Measurements from ENCODE around the gene RAB4A. TPM values are rescaled to one million over a fixed set of nuclear protein-coding genes. Genes with fewer than 3 reads are reported as not detected.

RAB4A gene
- total and polyA plus RNA-seq, 2 of the 8 experiments (the other 6 are each of a cell fraction or from before 2014, with no cell fraction given): 13.3 to 68.8 TPM

DNA sequence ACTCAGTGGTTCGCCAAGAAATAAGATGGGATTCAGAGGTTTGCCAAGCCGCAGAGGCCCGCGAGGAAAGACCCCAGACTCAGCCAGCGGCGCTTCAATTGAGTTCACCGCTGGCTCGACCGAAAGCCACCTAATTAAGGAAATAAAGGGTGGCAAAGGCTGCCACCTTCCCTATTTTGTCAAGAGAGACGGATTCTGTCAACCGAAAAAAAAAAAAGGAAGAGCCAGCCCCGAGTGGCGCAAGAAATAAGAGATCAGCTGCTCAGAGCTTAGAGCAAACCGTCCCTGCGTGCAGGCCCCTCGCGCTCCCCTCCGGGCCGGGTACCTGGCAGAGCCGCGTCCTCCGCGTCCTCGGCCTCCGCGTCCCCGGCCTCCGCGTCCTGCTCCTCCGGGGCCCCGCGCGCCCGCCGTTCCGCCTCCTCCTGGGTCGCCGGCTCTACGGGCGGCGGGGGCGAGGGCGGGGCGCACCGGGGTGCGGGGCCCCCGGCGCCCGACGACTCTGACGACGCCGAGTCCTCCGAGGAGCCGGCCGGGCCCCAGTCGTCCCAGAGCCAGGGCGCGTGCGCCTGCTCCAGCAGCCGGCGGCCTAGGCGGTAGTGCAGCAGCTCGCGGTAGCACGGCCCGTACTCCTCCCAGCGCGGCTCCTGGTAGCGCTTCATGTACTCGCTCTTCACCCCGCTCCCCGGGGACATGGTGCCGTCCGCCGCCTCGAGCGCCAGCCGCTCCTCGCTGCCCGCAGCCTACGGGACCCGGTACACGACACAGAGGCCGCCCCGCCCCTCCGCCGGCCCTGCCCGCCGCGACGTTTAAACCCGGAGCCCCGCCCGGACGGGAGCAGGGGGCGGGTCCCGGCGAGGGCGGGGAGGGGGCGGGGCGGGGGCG lies 71.1 kb downstream of the RAB4A start (continued):
- TF ChIP-seq EGR1 (IDR thresholded peaks at IDR 0.05; ENCODE audit: borderline replicate concordance, low read depth, low read length) (no peak), POLR2AphosphoS5 (IDR thresholded peaks at IDR 0.05; ENCODE audit: low read depth, low read length) (no peak), CTBP2 (IDR thresholded peaks at IDR 0.05; ENCODE audit: borderline replicate concordance, insufficient read depth, insufficient read length, low read length) (no peak), RFX5 (IDR thresholded peaks at IDR 0.05; ENCODE audit: borderline replicate concordance, low read depth, low read length) (no peak), TBP (IDR thresholded peaks at IDR 0.05; ENCODE audit: low read depth, low read length) (0 out of 2 replicates have a peak, but pooled peaks have one; percentile 14), NRF1 (IDR thresholded peaks at IDR 0.05; ENCODE audit: low read depth, low read length) (peak; percentile 30; the same call in 1 of the 2 replicates), GTF2F1 (IDR thresholded peaks at IDR 0.05; ENCODE audit: borderline replicate concordance, low read depth, low read length) (no peak), TAF1 (IDR thresholded peaks at IDR 0.05; ENCODE audit: low read depth, low read length) (peak; percentile 26; the same call in 1 of the 2 replicates), EP300 (IDR thresholded peaks at IDR 0.05; ENCODE audit: borderline replicate concordance in 1 of 2, low read depth in 2 of 2, low read length in 2 of 2) (no peak), JUN (IDR thresholded peaks at IDR 0.05; ENCODE audit: low read depth, low read length) (no peak), SP1 (IDR thresholded peaks at IDR 0.05; ENCODE audit: low read depth, low read length) (no peak), CEBPB (IDR thresholded peaks at IDR 0.05; ENCODE audit: low read depth, low read length) (0 out of 2 replicates have a peak, but pooled peaks have one; percentile 19), POLR2A (IDR thresholded peaks at IDR 0.05; ENCODE audit: control extremely low read depth in 1 of 2, low read depth in 2 of 2, low read length in 2 of 2) (no peak), SP2 (IDR thresholded peaks at IDR 0.05; ENCODE audit: low read length) (no peak), TAF7 (optimal IDR thresholded peaks at IDR 0.05; ENCODE audit: borderline replicate concordance, low read depth, low read length) (no peak), CREB1 (IDR thresholded peaks at IDR 0.05) (0 out of 2 replicates have a peak, but pooled peaks have one; percentile 9), ASH2L (IDR thresholded peaks at IDR 0.05; ENCODE audit: low read length) (peak; percentile 40)
- TF ChIP-seq, protein P1, sequence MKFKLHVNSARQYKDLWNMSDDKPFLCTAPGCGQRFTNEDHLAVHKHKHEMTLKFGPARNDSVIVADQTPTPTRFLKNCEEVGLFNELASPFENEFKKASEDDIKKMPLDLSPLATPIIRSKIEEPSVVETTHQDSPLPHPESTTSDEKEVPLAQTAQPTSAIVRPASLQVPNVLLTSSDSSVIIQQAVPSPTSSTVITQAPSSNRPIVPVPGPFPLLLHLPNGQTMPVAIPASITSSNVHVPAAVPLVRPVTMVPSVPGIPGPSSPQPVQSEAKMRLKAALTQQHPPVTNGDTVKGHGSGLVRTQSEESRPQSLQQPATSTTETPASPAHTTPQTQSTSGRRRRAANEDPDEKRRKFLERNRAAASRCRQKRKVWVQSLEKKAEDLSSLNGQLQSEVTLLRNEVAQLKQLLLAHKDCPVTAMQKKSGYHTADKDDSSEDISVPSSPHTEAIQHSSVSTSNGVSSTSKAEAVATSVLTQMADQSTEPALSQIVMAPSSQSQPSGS (IDR thresholded peaks at IDR 0.05; ENCODE audit: low read length): no peak
- TF ChIP-seq, protein P2, sequence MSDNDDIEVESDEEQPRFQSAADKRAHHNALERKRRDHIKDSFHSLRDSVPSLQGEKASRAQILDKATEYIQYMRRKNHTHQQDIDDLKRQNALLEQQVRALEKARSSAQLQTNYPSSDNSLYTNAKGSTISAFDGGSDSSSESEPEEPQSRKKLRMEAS (IDR thresholded peaks at IDR 0.05): peak; percentile 39; the same call in 1 of the 2 replicates
